ENCODE data around the gene GALNT10. TPM values are rescaled to one million over a fixed set of nuclear protein-coding genes. Genes with fewer than 3 reads are reported as not detected.

The GALNT10 gene
- total RNA-seq, 1 donor from 2014 or later: 50.7 TPM

DNA sequence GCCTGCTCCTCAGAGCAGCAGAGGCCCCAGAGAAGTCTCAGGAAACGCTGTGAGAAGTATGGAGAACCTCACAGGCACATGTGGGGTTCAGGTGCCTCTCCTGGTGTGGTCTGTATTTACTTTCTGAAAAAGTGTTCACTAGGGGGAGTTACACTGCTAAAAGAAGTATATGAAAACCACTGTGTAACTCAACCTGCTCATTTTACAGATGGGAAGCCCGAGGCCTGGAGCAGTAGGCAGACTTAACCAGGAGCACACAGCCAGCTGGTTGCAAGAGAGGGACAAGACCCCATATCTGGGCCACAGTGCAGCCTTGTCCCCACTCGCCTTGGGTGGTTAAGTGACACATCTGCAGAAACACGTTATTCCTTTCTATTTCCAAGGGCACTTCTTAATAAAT lies 142.5 kb downstream of the GALNT10 start:
- no peak for DNase-seq
- no peaks in the 10 kb centered on the region for H3K27me3 Mint-ChIP-seq
- no peaks in the 10 kb centered on the region for H3K9me3 Mint-ChIP-seq
- H3K4me1 Mint-ChIP-seq: no peaks in the 10 kb centered on the region
- no peak overlapping the region for H3K27ac Mint-ChIP-seq
- H3K36me3 Mint-ChIP-seq (ENCODE audit: low read depth): peaks cover 48% of the 10 kb centered on the region
- intact Hi-C loops (cut with micrococcal nuclease): no loop called here
- H3K4me3 Mint-ChIP-seq: no peak overlapping the region

DNA sequence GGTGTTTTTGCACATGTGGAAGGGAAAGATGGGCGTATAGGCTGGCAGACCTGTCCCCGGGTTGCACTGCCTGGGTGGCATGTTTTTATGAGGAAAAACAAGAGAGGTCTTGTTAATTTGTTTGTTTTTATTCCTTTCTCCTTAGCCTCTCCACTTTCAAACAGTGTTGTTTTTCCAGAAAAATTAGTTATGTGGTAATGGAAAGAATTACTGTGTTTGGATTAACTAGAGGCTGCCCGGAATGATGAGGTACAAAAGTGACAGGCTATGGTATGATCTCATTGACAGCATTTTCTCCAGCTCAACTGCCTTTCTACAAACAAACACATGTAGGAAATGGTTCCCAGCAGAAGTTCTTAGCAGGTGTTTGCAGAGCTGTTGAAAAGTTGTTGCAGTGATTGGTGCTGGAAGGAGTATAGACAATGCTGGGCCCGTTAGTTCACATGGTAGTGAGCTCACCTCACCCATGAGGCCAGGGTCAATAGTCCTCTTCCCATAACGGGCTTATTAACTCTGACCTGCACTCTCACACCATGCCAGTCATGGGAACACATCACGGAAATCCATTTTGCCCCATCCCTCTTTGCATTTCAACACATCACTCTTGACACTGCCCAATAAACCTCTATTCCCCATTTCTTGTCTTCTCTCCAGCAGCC lies 144.0 kb downstream of the GALNT10 start:
- Mint-ChIP-seq H3K4me1 (no peaks in the 10 kb centered on the region), H3K27ac (no peak overlapping the region), H3K4me3 (no peak overlapping the region), H3K36me3 (ENCODE audit: low read depth) (peaks cover 55% of the 10 kb centered on the region), H3K27me3 (no peaks in the 10 kb centered on the region), H3K9me3 (no peaks in the 10 kb centered on the region)
- no peak for DNase-seq
- intact Hi-C loops (cut with micrococcal nuclease): no loop called here

DNA sequence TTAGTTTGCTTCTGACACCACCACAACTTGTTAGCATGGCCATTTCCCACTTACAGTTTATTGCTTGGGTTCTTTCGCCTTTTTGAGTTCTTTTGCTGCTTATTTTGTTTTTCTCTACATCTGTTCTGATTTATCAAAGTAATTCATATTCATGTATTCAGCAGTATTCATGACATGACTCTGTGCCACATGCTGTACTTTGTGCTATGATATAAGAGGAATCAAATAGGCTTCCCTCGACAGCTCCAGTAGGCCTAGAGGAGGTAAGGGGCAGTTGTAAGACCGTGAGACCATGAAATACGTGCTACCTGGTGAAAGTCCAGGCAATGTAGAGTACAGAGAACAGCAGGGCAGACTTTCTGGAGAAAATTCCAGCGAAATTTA lies 144.5 kb downstream of the GALNT10 start:
- no peak overlapping the region for H3K27ac Mint-ChIP-seq
- H3K27me3 Mint-ChIP-seq: no peaks in the 10 kb centered on the region
- no peak overlapping the region for H3K4me3 Mint-ChIP-seq
- H3K36me3 Mint-ChIP-seq (ENCODE audit: low read depth): peaks cover 53% of the 10 kb centered on the region
- H3K9me3 Mint-ChIP-seq: no peaks in the 10 kb centered on the region
- intact Hi-C loops (cut with micrococcal nuclease): no loop called here
- no peaks in the 10 kb centered on the region for H3K4me1 Mint-ChIP-seq
- DNase-seq: no peak

DNA sequence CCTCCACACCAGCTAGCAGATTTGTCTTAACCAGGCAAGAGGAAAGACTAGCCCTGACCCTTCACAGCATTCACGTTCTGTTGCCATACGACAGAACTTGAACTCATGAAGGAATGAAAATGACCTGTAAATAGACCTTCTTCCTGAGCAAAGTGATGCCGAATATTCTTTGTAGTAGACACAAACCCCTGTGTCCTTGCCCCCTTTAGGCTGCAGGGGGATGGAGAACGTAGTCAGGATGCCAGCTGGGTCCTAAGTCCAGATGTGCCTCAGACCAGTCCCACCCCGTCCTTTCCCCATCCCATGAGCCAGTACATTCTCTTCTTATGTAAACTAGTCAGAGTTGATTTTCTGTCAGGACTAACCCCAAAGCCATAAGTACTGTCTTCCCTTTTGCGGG lies 151.1 kb downstream of the GALNT10 start:
- no peak for DNase-seq
- Mint-ChIP-seq H3K36me3 (ENCODE audit: low read depth) (peaks cover 18% of the 10 kb centered on the region), H3K27me3 (no peaks in the 10 kb centered on the region), H3K4me1 (peaks cover 6% of the 10 kb centered on the region), H3K9me3 (no peaks in the 10 kb centered on the region), H3K27ac (no peak overlapping the region), H3K4me3 (no peak overlapping the region)
- intact Hi-C loops (cut with micrococcal nuclease): no loop called here

DNA sequence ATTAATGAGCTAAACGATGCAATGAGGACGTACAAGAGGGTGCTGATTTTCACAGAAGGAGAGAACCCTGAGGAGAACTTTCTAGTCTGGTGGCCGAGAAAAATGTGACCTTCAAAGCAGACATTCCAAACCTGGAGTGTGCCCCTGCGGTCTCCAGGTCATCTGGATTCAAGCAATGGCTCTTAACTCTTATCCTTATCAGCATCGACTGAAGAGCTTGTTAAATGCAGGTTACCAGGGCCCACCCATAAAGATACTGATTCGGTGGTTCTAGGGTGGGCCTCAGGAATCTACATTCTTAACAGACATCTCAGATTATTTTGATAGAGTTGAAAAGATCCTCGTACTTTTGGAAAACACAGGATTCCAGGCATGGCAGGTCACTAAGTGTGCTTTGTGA lies 151.7 kb downstream of the GALNT10 start:
- no peak for DNase-seq
- peaks cover 18% of the 10 kb centered on the region for H3K36me3 Mint-ChIP-seq (ENCODE audit: low read depth)
- no peak overlapping the region for H3K27ac Mint-ChIP-seq
- intact Hi-C loops (cut with micrococcal nuclease): no loop called here
- H3K4me3 Mint-ChIP-seq: no peak overlapping the region
- peaks cover 6% of the 10 kb centered on the region for H3K4me1 Mint-ChIP-seq
- no peaks in the 10 kb centered on the region for H3K9me3 Mint-ChIP-seq
- no peaks in the 10 kb centered on the region for H3K27me3 Mint-ChIP-seq

DNA sequence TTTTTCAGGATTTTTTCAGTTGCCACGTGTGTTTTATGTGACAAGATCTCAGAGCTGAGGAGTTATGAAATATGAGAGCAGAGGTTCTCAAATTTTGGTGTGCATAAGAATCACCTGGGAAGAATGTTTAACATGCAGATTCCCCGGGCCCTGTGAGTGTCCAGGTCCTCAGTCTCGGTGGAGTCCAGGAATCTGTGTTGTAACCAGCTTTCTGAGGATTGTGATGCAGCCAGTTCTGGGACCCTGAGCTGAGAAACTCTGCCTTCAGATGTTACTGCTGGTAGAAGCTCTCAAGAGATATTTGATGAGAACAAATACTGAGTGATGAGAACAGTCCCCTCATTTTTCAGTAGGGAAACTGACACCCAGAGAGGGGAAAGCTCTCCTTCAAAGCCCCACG lies 152.4 kb downstream of the GALNT10 start:
- Mint-ChIP-seq H3K4me3 (no peak overlapping the region), H3K27ac (no peak overlapping the region), H3K36me3 (ENCODE audit: low read depth) (peaks cover 11% of the 10 kb centered on the region), H3K27me3 (no peaks in the 10 kb centered on the region), H3K4me1 (peaks cover 6% of the 10 kb centered on the region), H3K9me3 (no peaks in the 10 kb centered on the region)
- intact Hi-C loops (cut with micrococcal nuclease): no loop called here
- no peak for DNase-seq

DNA sequence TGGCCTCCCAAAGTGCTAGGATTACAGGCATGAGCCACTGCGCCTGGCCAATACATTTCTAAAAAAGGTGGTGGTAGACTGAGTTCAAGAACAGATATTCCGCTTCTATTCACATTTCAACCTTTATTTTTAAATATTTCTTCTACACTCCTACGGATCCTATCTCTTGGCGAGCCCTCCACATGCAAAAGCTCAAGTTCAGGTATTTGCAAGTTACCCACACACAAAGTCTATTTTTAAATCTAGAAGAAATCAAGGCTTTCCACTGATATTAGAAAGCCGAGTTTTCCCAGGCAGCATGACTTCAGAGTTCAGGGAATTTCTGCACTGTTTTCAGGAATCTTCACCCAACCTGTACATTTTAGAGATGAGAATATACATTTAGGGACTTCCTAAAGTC lies 153.9 kb downstream of the GALNT10 start:
- no peak overlapping the region for H3K27ac Mint-ChIP-seq
- peaks cover 4% of the 10 kb centered on the region for H3K36me3 Mint-ChIP-seq (ENCODE audit: low read depth)

DNA sequence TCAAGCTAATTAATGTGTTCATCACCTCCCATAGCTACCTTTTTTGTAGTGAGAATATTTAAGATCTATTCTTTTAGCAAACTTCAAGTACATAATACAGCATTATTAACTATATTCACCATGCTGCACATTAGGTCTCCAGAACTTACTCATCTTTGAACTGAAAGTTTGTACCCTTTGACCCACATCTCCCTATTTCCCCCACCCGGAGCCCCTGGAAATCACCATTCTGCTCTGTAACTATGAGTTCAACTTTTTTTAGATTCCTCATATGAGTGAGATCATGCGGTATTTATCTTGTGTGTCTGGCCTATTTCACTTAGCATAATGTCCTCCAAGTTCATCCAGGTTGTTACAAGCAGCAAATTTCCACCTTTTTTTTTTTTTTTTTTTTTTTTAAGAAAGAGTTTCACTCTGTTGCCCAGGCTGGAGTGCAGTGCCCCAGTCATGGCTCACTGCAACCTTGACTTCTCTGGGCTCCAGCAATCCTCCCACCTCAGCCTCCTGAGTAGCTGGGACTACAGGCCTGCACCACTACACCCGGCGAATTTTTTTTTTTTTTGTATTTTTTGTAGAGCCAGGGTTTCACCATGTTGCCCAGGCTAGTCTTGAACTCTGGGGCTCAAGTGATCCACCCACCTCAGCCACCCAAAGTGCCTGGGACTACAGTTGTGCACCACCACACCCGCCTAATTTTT lies 154.9 kb downstream of the GALNT10 start:
- Mint-ChIP-seq H3K9me3 (no peaks in the 10 kb centered on the region), H3K4me1 (peaks cover 6% of the 10 kb centered on the region), H3K27me3 (no peaks in the 10 kb centered on the region), H3K27ac (no peak overlapping the region), H3K4me3 (no peak overlapping the region), H3K36me3 (ENCODE audit: low read depth) (peaks cover 4% of the 10 kb centered on the region)
- no peak for DNase-seq
- intact Hi-C loops (cut with micrococcal nuclease): no loop called here

More for the DNA sequence above, 153.9 kb downstream of the GALNT10 start:
- DNase-seq: no peak
- intact Hi-C loops (cut with micrococcal nuclease): no loop called here
- peaks cover 6% of the 10 kb centered on the region for H3K4me1 Mint-ChIP-seq
- no peaks in the 10 kb centered on the region for H3K27me3 Mint-ChIP-seq
- H3K9me3 Mint-ChIP-seq: no peaks in the 10 kb centered on the region
- H3K4me3 Mint-ChIP-seq: no peak overlapping the region

DNA sequence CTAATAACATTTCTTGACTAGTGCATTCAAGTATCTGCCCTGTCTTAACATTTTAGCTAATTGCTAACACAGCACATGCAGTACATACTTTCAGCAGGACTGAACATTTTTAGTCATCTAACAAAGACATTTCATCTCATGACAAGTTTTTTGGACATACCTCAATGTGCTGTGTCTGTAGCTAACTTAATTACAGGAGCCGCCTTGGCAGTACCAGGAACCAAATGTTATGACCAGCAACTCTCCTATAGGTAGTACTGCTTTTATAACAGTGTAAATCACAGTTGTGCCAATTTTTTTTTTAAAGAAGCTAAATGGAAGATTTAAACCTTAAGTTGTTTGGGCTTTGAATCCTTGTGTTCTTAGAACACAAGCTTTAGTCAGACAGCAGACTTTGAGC lies 155.9 kb downstream of the GALNT10 start:
- Mint-ChIP-seq H3K9me3 (no peaks in the 10 kb centered on the region), H3K4me1 (peaks cover 7% of the 10 kb centered on the region), H3K36me3 (ENCODE audit: low read depth) (peaks cover 4% of the 10 kb centered on the region), H3K4me3 (no peak overlapping the region), H3K27me3 (no peaks in the 10 kb centered on the region), H3K27ac (no peak overlapping the region)
- intact Hi-C loops (cut with micrococcal nuclease): no loop called here
- DNase-seq: no peak

DNA sequence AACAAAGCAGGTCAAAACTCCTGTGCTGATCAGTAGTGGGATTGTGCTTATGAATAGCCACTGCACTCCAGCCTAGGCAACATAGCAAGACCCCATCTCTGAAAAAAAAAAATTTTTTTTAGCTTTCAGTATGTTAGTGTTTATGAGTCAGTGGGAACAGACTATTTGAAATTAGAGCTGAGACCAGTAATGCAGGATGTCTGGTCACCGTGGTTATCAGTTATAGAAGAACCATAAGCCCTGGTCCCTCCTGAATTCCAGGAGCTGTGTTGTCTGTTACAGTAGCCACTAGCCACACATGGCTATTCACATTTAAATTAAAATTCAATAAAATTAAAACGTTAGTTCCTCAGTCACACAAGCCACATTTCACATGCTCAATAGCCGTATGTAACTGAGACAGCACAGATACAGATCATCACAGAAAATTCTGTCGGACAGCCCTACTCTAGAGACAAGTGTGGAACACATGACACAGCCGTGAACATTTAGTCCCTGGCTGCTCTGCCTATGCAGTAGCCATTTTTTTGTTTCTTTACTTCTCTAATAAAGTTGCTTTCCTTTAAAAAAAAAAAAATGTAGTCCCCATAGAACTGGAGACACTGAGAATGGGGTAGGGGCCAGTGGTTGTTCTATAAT lies 159.2 kb downstream of the GALNT10 start:
- intact Hi-C loops (cut with micrococcal nuclease): no loop called here
- Mint-ChIP-seq H3K27me3 (no peaks in the 10 kb centered on the region), H3K9me3 (no peaks in the 10 kb centered on the region), H3K27ac (no peak overlapping the region), H3K4me3 (no peak overlapping the region), H3K36me3 (ENCODE audit: low read depth) (peaks cover 8% of the 10 kb centered on the region), H3K4me1 (peaks cover 16% of the 10 kb centered on the region)
- no peak for DNase-seq

DNA sequence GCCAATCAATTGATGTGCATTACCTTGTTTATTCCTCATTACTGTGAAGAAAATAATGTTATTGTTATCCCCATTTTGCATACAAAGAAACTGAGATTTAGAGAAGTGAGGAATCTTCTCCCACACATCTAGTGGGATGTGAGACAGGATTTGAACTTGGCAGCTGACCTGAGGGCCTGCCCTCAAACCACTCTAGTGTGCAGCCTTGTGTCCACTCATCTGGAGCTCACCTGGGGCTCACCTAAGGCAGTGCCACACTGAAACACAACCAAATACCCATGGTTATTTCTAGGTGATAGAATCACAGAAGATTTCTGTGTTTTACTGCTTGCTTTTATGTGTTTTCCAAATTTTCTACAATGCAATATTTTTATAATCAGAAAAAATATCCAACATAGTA lies 160.6 kb downstream of the GALNT10 start:
- no peaks in the 10 kb centered on the region for H3K9me3 Mint-ChIP-seq
- no peak overlapping the region for H3K4me3 Mint-ChIP-seq
- peaks cover 20% of the 10 kb centered on the region for H3K4me1 Mint-ChIP-seq
- H3K36me3 Mint-ChIP-seq (ENCODE audit: low read depth): peaks cover 6% of the 10 kb centered on the region
- H3K27ac Mint-ChIP-seq: no peak overlapping the region
- H3K27me3 Mint-ChIP-seq: no peaks in the 10 kb centered on the region
- intact Hi-C loops (cut with micrococcal nuclease): no loop called here
- DNase-seq: no peak

DNA sequence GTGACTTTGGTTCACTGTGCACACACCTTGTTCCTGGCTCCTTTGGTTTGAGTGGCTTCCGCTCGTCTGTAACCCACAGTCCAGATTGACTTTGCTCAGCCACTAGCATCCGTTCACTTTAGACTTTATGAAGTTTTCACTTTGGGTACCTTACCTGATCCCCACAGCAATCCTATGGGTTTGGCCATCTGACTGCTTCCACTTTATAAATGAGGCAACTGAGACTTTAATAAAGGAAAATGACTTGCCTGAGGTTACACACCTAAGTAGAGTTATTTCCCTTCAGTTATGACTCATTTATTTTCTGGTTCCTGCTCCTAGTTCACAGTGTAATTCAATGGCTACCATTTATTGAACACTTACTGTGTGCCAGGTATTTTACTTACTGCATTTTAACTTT lies 161.0 kb downstream of the GALNT10 start:
- Mint-ChIP-seq H3K27me3 (no peaks in the 10 kb centered on the region), H3K27ac (no peak overlapping the region), H3K36me3 (ENCODE audit: low read depth) (peaks cover 6% of the 10 kb centered on the region), H3K4me3 (no peak overlapping the region), H3K4me1 (peaks cover 21% of the 10 kb centered on the region), H3K9me3 (no peaks in the 10 kb centered on the region)
- intact Hi-C loops (cut with micrococcal nuclease): no loop called here
- DNase-seq: no peak

DNA sequence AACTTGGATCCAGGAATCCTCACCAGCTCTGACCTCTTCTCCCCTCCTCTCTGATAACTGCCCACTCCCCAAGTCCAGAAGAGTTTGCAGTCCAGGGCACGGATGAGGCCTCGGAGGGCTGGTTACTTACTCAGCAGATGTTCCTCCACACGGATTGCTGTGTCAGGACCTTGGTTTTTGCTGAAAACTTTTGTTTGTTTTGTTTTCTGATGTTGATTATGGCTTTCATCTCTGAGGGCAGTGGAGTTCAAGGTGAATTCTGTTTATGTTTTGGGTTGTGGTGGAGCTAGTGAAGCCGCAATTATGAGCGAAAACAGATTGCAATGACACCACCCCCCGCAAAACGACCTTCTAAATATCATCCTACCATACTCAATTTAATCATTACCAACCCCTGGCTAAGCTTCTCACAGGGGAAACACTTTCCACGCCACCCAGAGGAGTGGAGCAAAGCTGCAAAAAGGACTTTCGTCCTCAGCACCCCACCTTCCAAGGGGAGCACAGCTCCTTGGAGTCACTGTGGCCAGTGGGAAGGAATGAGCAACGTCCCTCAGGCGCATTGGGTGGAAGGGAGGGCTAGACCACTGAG lies 162.5 kb downstream of the GALNT10 start:
- Mint-ChIP-seq H3K4me1 (peaks cover 21% of the 10 kb centered on the region), H3K27ac (no peak overlapping the region), H3K4me3 (no peak overlapping the region), H3K36me3 (ENCODE audit: low read depth) (peaks cover 8% of the 10 kb centered on the region), H3K27me3 (no peaks in the 10 kb centered on the region), H3K9me3 (no peaks in the 10 kb centered on the region)
- intact Hi-C loops (cut with micrococcal nuclease): no loop called here
- no peak for DNase-seq

DNA sequence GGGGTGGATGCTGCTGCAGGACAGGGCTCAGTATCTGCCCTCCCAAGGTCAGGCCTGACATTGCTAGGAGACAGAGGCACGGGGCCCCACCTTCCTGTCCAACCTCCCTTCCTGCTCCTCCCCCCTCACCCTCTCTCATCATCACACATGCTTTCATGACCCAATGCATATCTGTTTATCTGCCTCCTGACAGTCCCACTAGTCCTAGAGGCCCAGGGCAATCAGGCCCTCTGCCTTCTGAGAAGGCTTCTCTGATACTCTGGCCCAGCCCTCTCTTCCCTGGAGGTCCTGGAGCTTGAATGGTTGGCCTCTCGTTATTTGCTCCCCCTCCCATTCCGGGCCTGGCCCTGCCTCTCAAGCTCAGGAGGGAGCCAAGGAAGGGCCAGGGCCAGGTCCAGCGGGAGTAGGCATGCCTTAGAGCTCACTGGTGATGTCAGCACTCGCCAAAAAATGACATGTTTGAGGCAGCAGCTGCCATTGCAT lies 164.6 kb downstream of the GALNT10 start:
- Mint-ChIP-seq H3K4me1 (peaks cover 29% of the 10 kb centered on the region), H3K9me3 (no peaks in the 10 kb centered on the region), H3K36me3 (ENCODE audit: low read depth) (peaks cover 13% of the 10 kb centered on the region)

More for the DNA sequence above, 164.6 kb downstream of the GALNT10 start:
- no peak for DNase-seq
- Mint-ChIP-seq H3K27me3 (no peaks in the 10 kb centered on the region), H3K27ac (no peak overlapping the region), H3K4me3 (no peak overlapping the region)
- intact Hi-C loops (cut with micrococcal nuclease): no loop called here
